HG03135 (cell line): ENCODE data around the gene BGLAP.
"Not testable (repeated sequence)": the region's sequence is repeated elsewhere in the genome, so short reads cannot be mapped to it uniquely, and the experiment has no call there.

Experiments
- ATAC-seq: cut with Tn5 transposase; IDR thresholded peaks from one replicate; pipeline ENCODE4 v1.9.1; 2021; ENCODE audit warnings: mild to moderate bottlenecking, moderate library complexity; ENCODE audit not compliant: unreplicated experiment

The BGLAP gene

GRCh38 chr1:156241926-156242325 lies at the start of gene BGLAP:
BGLAP (plus strand) TSS chr1:156242184; CDS start chr1:156242232, 48 bp downstream.
- ATAC-seq = no peak

GRCh38 chr1:156193208-156193487 lies 48.8 kb upstream of the BGLAP start:
- no peak for ATAC-seq

GRCh38 chr1:156193488-156194299 lies 48.3 kb upstream of the BGLAP start, which contains the start of gene SLC25A44:
SLC25A44 (plus strand) TSS chr1:156194104; CDS start chr1:156199848, 5,744 bp downstream.
- peak; percentile 94 for ATAC-seq

GRCh38 chr1:156194300-156194652 lies 47.7 kb upstream of the BGLAP start:
- ATAC-seq = peak; percentile 21

- no peak for ATAC-seq
Measured at GRCh38 chr1:156195853-156196252, 46.1 kb upstream of the BGLAP start.

- ATAC-seq = no peak
Measured at GRCh38 chr1:156196445-156196844, 45.5 kb upstream of the BGLAP start.

GRCh38 chr1:156198831-156199349 lies 43.1 kb upstream of the BGLAP start:
- no peak for ATAC-seq

- no peak for ATAC-seq
Measured at GRCh38 chr1:156200044-156200443, 41.9 kb upstream of the BGLAP start.

- no peak for ATAC-seq
Measured at GRCh38 chr1:156203331-156203730, 38.7 kb upstream of the BGLAP start.

- no peak for ATAC-seq
Measured at GRCh38 chr1:156204686-156205085, 37.3 kb upstream of the BGLAP start.

GRCh38 chr1:156211243-156211642 lies 30.7 kb upstream of the BGLAP start:
- ATAC-seq = no peak

GRCh38 chr1:156212130-156212529 lies 29.9 kb upstream of the BGLAP start:
- ATAC-seq = no peak

GRCh38 chr1:156212833-156213643 lies 28.9 kb upstream of the BGLAP start, which contains the start of gene PMF1:
PMF1 (plus strand) TSS chr1:156213007; CDS start chr1:156213016, 9 bp downstream.
- peak; percentile 92 for ATAC-seq

- ATAC-seq = no peak
Measured at GRCh38 chr1:156213644-156213966, 28.4 kb upstream of the BGLAP start.

- ATAC-seq = no peak
Measured at GRCh38 chr1:156214024-156214748, 27.8 kb upstream of the BGLAP start.

GRCh38 chr1:156216361-156217086 lies 25.5 kb upstream of the BGLAP start:
- ATAC-seq = not testable (repeated sequence)

- no peak for ATAC-seq
Measured at GRCh38 chr1:156217871-156218270, 24.1 kb upstream of the BGLAP start.

GRCh38 chr1:156220226-156220625 lies 21.8 kb upstream of the BGLAP start:
- no peak for ATAC-seq

GRCh38 chr1:156221986-156222692 lies 19.8 kb upstream of the BGLAP start:
- ATAC-seq = no peak

GRCh38 chr1:156225677-156226014 lies 16.3 kb upstream of the BGLAP start:
- ATAC-seq = no peak
